Epithelial cell of proximal tubule (primary cell): Measurements from ENCODE around the gene SARDH. TPM values are rescaled to one million over a fixed set of nuclear protein-coding genes. Genes with fewer than 3 reads are reported as not detected.

Experiments
- DNase-seq: peaks from one replicate; pipeline ENCODE4 v3.0.0-alpha.2; 2011; ENCODE audit warnings: low read depth
- H3K4me3 ChIP-seq: 2 replicates; pipeline ENCODE4 v1.5.1; 2011; ENCODE audit warnings: low read depth, mild to moderate bottlenecking, low read length
- CTCF ChIP-seq: conservative IDR thresholded peaks from 2 replicates; pipeline ENCODE4 v1.5.1; 2012; ENCODE audit warnings: low read depth, mild to moderate bottlenecking, low read length
- total RNA-seq: library from RNA; depleted of rRNA; stranded (reverse); fragments of >200 nt; gene quantifications from 2 replicates; pipeline ENCODE4 v1.2.3, GENCODE V29; 2015

The SARDH gene
- total RNA-seq, 1 donor from 2014 or later: 0.92 TPM

GRCh38 chr9:133762488-133763271 lies 24.5 kb upstream of the SARDH start:
- H3K4me3 ChIP-seq: no peak overlapping the region
- DNase-seq: no peak
- no peak for TF ChIP-seq CTCF

- H3K4me3 ChIP-seq: no peak overlapping the region
- DNase-seq: no peak
- TF ChIP-seq CTCF: no peak
These were observed 23.6 kb upstream of the SARDH start for GRCh38 chr9:133761641-133762248.

- H3K4me3 ChIP-seq: no peak overlapping the region
- TF ChIP-seq CTCF: no peak
- no peak for DNase-seq
These were observed 22.6 kb upstream of the SARDH start for GRCh38 chr9:133760713-133761290.

- no peak for TF ChIP-seq CTCF
- no peak overlapping the region for H3K4me3 ChIP-seq
- no peak for DNase-seq
These were observed 21.8 kb upstream of the SARDH start for GRCh38 chr9:133759946-133760345.

- no peak for DNase-seq
- H3K4me3 ChIP-seq: no peak overlapping the region
- no peak for TF ChIP-seq CTCF
These were observed 21.2 kb upstream of the SARDH start for GRCh38 chr9:133759146-133759900.

- DNase-seq: no peak
These were observed 20.1 kb upstream of the SARDH start for GRCh38 chr9:133758228-133758627.

More at GRCh38 chr9:133758228-133758627, 20.1 kb upstream of the SARDH start:
- TF ChIP-seq CTCF: no peak
- H3K4me3 ChIP-seq: no peak overlapping the region
